Right ventricle myocardium inferior (tissue), 1 donor: ENCODE measurements around the gene BCLAF3. TPM values are rescaled to one million over a fixed set of nuclear protein-coding genes. Genes with fewer than 3 reads are reported as not detected.

Source experiments
- ATAC-seq: fragments of 200-7000 bp; cut with Tn5 transposase; one replicate; pipeline ENCODE4 v1.9.1; 2020; ENCODE audit warnings: mild to moderate bottlenecking, moderate library complexity
- DNase-seq: peaks from one replicate; pipeline ENCODE4 v3.0.0; 2021; ENCODE audit errors: missing footprints
- intact Hi-C: fragments of 100-400 bp; cut with DNase I; formaldehyde crosslinking; loops from one replicate; pipeline ENCODE4 v1.11.0; 2022
- long read RNA-seq: library from polyadenylated mRNA; unstranded; transcript quantifications from one replicate; pipeline ENCODE4 v2.0.0, GENCODE V29; 2021
- total RNA-seq: library from RNA; stranded (reverse); fragmentation: NEBNext Ultra II Directional; extraction: Animal tissue kit (Norgen Biotek cat#: 25700); gene quantifications from one replicate; pipeline ENCODE4 v1.2.1, GENCODE V29; 2021
- donor health status: DM: no; HTN: yes; CAD: no; lungs with severe emphysema.

The BCLAF3 gene
- 5.5 TPM for total RNA-seq
- long read RNA-seq, partial matches to known transcripts: 0 of 8 reads
- long read RNA-seq, other reads (novel, unspliced or antisense): 8 of 8 reads

DNA sequence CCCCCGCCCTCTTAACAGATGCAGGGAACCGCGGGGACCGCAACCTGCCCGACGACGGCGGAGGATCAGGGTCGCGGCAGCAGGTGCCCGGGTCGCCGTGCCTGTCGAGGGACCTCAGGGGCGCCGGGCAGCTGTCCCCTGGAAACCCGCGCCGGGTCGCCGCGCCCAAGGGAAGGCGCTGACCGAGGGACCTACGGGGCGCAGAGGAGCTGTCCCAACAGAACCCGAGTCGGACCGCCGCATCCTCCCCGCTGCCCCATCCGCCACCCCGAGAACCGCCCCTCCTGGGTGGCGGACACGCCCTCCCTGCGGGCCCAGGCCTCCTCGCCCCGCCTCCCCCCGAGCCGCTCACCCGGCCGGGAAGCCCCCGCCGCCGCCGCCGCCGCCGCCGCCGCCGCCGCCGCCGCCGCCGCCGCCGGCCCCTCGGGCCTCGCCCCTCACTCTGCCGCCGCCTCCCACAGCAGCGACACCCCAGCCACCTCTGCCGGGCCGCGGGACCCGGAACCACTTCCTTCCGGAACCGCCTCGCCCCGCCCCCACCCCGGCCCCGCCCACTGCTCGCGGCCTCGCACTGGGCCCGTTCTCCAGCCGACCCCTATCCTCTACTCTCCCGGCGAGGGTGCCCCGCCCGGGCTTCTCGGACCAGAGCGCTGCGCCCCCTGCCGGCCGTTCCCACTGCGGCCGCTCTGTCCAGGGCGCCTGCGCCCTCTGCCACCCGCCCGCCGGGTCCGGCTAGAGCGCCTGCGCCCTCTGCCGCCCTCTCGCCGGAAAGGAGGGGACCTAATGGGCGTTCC, at the start of gene BCLAF3:
BCLAF3 (minus strand) TSS at position 506 of the 794 bp plus-strand sequence. CDS start 20,797 bp downstream, outside the sequence.
- DNase-seq (peak; percentile 94), ATAC-seq (peak; percentile 99)

DNA sequence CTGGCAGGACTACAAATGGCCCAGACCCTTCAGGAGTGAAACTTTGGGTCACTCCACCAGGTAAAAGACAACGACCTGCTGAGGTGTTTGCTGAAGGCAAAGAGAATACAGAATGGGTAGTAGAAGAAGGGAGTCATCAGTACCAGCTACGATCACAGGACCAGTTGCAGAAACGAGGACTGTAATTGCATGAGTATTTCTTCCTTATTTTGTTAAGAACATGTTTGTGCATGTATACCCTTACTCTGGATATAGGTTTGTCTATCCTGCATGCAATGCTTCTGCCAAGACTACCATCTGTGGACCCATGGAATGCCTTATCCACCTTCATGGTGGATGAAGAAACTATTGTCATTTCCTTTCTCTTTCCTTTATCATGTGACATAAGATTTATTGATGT, 48.1 kb upstream of the BCLAF3 start:
- ATAC-seq: no peak
- intact Hi-C loops: no loop called here
- no peak for DNase-seq

More for the DNA sequence above, at the start of gene BCLAF3:
- intact Hi-C loops: loop anchor here (2.0 kb wide), 1 partner anchor 86 kb away; no protein-coding TSS in a partner anchor

- intact Hi-C loops: no loop called here
- no peak for ATAC-seq
- no peak for DNase-seq
Measured at GRCh38 chrX:20037186-20037585, 46.3 kb upstream of the BCLAF3 start.

GRCh38 chrX:20032201-20032600, 41.3 kb upstream of the BCLAF3 start:
- intact Hi-C loops: no loop called here
- no peak for DNase-seq
- no peak for ATAC-seq

- ATAC-seq (no peak), DNase-seq (no peak)
- intact Hi-C loops: no loop called here
Measured at GRCh38 chrX:20029728-20030127, 38.9 kb upstream of the BCLAF3 start.

GRCh38 chrX:20028588-20028987, 37.7 kb upstream of the BCLAF3 start:
- DNase-seq (no peak), ATAC-seq (no peak)
- intact Hi-C loops: no loop called here

GRCh38 chrX:20026278-20026677, 35.4 kb upstream of the BCLAF3 start:
- no peak for DNase-seq
- intact Hi-C loops: no loop called here
- no peak for ATAC-seq

DNA sequence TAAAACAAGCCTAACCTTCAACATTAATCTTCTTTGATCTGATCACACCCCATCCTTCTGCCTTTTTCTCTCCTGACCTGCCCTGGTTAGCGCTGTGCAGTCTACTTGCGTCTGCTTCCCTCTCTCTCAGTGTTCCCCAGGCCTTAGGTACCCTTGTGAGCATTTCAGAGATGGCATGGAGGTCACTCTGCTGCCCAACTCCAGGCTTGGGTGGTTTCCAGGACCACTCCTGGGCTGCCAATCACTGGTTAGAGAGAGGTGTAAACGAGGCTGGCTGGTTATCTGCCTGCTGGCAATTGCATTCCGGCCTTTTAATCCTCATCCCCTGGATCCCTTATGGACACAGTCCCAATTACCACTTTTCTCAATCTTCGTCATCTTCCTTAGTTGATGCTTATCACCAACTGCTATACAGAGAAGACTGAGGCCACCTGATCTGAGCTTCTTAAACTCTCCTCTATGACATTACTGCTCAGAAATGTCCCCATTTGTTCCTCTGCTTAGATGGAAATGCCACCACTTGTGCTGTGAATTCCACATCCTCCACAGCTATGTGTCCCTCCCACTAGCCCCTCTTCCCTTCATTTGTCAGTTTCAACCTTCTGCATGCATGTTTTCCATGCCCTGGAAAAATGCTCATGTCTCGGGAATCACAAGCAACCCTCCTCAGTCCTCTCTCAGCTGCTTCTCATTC, 29.0 kb upstream of the BCLAF3 start:
- ATAC-seq: peak; percentile 62
- no peak for DNase-seq
- intact Hi-C loops: no loop called here

- ATAC-seq: no peak
- intact Hi-C loops: no loop called here
- no peak for DNase-seq
Measured at GRCh38 chrX:20016616-20016945, 25.7 kb upstream of the BCLAF3 start.

DNA sequence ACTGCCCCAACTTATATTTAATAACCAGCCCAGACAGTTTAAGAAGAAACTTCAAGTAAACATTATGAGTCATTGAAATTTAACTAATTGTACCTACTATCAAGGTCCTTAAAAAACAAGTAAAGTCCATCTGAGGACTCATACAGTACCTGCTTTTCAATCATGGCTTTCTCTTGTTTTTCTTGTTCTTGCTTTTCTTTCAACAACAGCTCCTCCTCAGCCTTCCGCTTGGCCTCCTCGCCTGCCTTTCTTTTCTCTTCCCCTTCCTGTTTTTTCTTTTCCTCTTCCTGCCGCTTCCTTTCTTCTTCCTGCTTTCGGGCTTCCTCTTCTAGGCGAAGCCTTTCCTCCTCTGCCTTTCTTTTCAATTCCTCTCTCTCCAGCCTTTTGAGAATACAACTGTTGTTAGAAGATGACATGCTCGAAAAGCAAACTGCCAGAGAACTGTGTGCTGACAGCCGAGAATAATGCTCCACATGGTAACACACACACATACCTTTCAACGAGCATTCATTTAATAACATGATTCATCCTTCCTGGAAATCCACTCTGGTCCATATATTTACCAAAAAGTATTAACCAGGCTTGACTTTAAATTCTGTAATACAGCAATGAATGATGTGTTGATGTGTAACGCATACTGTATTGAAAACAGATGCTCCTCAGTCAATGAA, 25.2 kb upstream of the BCLAF3 start:
- intact Hi-C loops: no loop called here
- ATAC-seq (no peak), DNase-seq (no peak)

GRCh38 chrX:20015422-20015821, 24.6 kb upstream of the BCLAF3 start:
- ATAC-seq: no peak
- intact Hi-C loops: no loop called here
- DNase-seq: no peak

DNA sequence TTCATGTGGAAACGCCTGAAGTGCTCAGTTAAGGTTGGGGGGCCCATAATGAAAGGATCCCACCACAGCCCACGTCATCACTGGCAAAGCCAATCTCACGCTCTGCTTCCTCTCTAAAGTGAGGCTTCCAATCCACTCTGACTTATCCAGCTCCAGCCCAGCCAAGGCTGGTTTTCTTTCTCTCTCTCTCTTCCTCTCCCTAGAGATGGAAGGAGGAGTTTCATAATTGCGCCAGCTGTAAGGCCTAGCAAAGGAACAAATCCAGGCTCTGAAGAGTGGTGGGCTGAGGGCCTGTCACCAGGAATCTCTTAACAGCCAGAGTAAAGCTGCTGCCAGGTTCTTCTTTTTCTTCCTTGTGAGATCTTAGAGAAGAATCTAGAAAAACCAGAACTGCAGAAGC, 20.7 kb upstream of the BCLAF3 start:
- peak; percentile 48 for ATAC-seq
- intact Hi-C loops: no loop called here

GRCh38 chrX:20007962-20008622, 17.2 kb upstream of the BCLAF3 start:
- intact Hi-C loops: no loop called here
- no peak for ATAC-seq
- no peak for DNase-seq

More for the DNA sequence above, 20.7 kb upstream of the BCLAF3 start:
- DNase-seq: no peak

DNA sequence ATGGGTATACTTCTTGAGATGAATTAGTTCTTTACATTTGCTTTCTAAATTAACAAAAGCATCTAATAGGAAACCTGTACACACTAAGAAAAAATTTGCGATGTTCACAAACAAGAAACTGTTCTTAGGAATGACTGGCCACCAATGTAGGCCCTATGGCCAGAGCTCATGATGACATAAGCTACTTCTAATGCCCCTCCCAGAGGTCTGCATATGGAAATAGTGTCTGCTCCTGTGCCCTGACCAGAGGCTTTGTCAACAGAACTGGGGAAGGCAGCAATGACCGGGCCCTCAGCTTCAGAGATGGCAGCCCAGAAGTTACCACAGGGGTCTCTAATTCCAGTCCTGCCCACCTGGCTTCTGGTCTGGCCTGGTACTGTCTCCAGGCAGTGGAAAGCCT, 15.0 kb upstream of the BCLAF3 start:
- no peak for ATAC-seq
- DNase-seq: no peak
- intact Hi-C loops: no loop called here

- ATAC-seq: no peak
- DNase-seq: no peak
- intact Hi-C loops: no loop called here
Measured at GRCh38 chrX:20001588-20001987, 10.7 kb upstream of the BCLAF3 start.

DNA sequence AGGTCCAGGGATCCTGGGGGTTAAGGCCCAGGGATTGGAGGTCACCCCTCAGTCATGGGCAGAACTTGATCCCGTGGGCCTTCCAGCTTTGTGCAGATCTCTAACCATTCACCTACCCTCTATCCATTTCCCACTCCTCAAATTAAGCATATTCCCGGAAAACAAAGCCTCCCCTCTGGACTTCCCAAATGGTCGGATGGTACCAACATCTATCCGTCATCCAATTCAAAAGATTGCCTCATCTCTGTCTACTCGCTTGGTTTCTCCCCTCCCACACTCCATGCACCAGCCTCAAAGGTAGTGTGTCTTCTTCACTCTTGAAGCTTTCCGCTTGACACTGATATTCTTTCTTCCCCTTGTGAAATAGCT, 473 bp upstream of the BCLAF3 start:
- intact Hi-C loops: loop anchor here (2.0 kb wide), 1 partner anchor 87 kb away; no protein-coding TSS in a partner anchor
- no peak for ATAC-seq
- no peak for DNase-seq

- ATAC-seq (peak; percentile 2), DNase-seq (no peak)
- intact Hi-C loops: loop anchor here (2.0 kb wide), 1 partner anchor 85 kb away; no protein-coding TSS in a partner anchor
Measured at GRCh38 chrX:19990151-19990555, 708 bp downstream of the BCLAF3 start.

DNA sequence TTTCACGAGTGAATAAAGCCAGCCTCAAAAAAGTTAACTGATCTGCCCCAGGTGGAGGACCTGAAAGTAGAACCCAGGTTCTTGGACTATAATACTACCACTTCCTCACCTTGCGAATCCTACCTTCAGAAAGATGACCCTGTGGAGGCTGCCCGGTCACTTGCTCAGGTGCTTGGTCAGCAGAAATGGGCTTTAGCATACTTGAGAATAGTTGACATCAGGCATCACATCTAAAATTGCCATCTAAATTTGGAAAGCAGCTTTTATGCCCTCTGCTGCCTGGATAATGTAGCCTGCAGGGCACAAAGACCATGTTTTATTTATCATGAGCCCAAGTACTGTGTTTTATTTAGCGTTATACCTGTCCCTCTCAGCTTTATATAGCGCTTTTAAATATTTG, 3.0 kb downstream of the BCLAF3 start:
- intact Hi-C loops: no loop called here
- ATAC-seq: no peak

GRCh38 chrX:19986531-19986930, 4.3 kb downstream of the BCLAF3 start:
- intact Hi-C loops: no loop called here
- ATAC-seq (no peak), DNase-seq (no peak)

More for the DNA sequence above, 3.0 kb downstream of the BCLAF3 start:
- DNase-seq: no peak
